Natural killer cell (primary cell): Measurements from ENCODE around the gene SEC31A. TPM values are rescaled to one million over a fixed set of nuclear protein-coding genes. Genes with fewer than 3 reads are reported as not detected.

Experiments
- ATAC-seq, 3 donors: fragments of 150-1000 bp in 2 of 3; fragments of 200-7000 bp in 1 of 3; cut with Tn5 transposase; 1 replicate in 1 of 3; 2 replicates in 2 of 3; pipeline ENCODE4 v1.10.0; 2021; ENCODE audit warnings: mild to moderate bottlenecking in 2 of 3, moderate library complexity in 2 of 3
- DNase-seq, 2 donors: peaks; one replicate each; pipeline versions ENCODE4 v3.0.0 to v3.0.0-alpha.2; 2013 to 2021; ENCODE audit warnings: mixed read lengths in 1 of 2
- H3K27ac ChIP-seq: one replicate; pipeline ENCODE4 v1.5.1; 2013; ENCODE audit warnings: mild to moderate bottlenecking, low read length
- H3K27me3 ChIP-seq: one replicate; pipeline ENCODE4 v1.6.1; 2013; ENCODE audit warnings: low read length; ENCODE audit not compliant: control insufficient read depth, insufficient read depth
- H3K36me3 ChIP-seq: one replicate; pipeline ENCODE4 v1.6.1; 2013; ENCODE audit warnings: low read length; ENCODE audit not compliant: control insufficient read depth, insufficient read depth
- H3K4me1 ChIP-seq: one replicate; pipeline ENCODE4 v1.6.1; 2013; ENCODE audit warnings: low read length; ENCODE audit not compliant: control insufficient read depth, insufficient read depth
- H3K4me3 ChIP-seq: one replicate; pipeline ENCODE4 v1.5.1; 2013; ENCODE audit warnings: low read length
- H3K9me3 ChIP-seq: one replicate; pipeline ENCODE4 v1.6.1; 2013; ENCODE audit warnings: low read length; ENCODE audit not compliant: control insufficient read depth, insufficient read depth
- H3K27ac Mint-ChIP-seq, 2 donors: one replicate each; pipeline ENCODE4 v1.8.0; 2022; ENCODE audit warnings: mild to moderate bottlenecking in 2 of 2, mixed read lengths in 2 of 2, moderate library complexity in 1 of 2
- H3K27me3 Mint-ChIP-seq, 2 donors: one replicate each; pipeline ENCODE4 v1.8.0; 2022; ENCODE audit warnings: low read depth in 2 of 2, mixed read lengths in 2 of 2
- H3K36me3 Mint-ChIP-seq: one replicate; pipeline ENCODE4 v1.8.0; 2022; ENCODE audit warnings: mixed read lengths
- H3K4me1 Mint-ChIP-seq, 2 donors: one replicate each; pipeline ENCODE4 v1.8.0; 2022; ENCODE audit warnings: mixed read lengths in 2 of 2
- H3K4me3 Mint-ChIP-seq: one replicate; pipeline ENCODE4 v1.8.0; 2022; ENCODE audit warnings: mild to moderate bottlenecking, moderate library complexity, mixed read lengths
- H3K9me3 Mint-ChIP-seq, 2 donors: one replicate each; pipeline ENCODE4 v1.8.0; 2022; ENCODE audit warnings: mixed read lengths in 2 of 2
- WGBS: methylation state at CpG from one replicate; pipeline ENCODE4 v1.1.7; 2013; ENCODE audit warnings: missing lambda C conversion rate; ENCODE audit not compliant: insufficient coverage; 5-methylcytosine and 5-hydroxymethylcytosine counted together
- intact Hi-C: fragments of 100-400 bp; cut with micrococcal nuclease; formaldehyde crosslinking; loops from one replicate; pipeline ENCODE4 v1.14.2; 2022
- total RNA-seq, 4 donors: library from RNA; stranded (reverse); fragments of 120-200 nt in 1 of 4; gene quantifications; one replicate each; pipeline versions ENCODE4 v1.2.3 to v1.2.4, GENCODE V29; 2013 to 2022
- TF ChIP-seq, protein P1 (sequence below): fragments of 200-600 bp; IDR thresholded peaks from one replicate; pipeline ENCODE4 v1.8.0; 2022; ENCODE audit warnings: antibody characterized with exemption

SEC31A gene
- total RNA-seq, 3 donors from 2014 or later (not counting 1 experiment from before 2014, with no cell fraction given): 176 to 183 (median 177) TPM

DNA sequence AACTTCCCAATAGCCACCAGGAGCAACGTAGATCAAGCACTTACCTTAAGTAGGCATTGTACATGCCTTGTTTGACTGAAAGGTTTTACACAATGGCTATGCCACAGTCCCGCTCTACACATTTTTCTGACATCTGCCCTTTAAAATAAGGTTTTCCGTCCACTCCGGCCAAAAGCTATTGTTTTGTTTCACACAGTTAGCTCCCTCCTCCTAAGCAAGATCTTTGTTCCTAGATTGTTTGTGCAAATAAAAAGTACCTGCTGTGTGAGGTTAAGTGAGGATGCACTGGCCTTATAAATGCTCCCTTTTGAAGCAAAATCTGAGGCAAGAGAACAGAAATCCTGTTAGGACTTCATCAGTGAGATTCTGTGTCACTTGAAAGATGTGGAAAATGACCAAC, 104.1 kb downstream of the SEC31A start:
- WGBS: 93% methylated on average over 4 of the region's 4 CpGs
- no peaks in the 10 kb centered on the region for H3K4me1 ChIP-seq
- no peaks in the 10 kb centered on the region for H3K27me3 ChIP-seq
- DNase-seq (no peak), ATAC-seq (no peak)
- no peak overlapping the region for H3K4me3 ChIP-seq
- TF ChIP-seq, protein P1, sequence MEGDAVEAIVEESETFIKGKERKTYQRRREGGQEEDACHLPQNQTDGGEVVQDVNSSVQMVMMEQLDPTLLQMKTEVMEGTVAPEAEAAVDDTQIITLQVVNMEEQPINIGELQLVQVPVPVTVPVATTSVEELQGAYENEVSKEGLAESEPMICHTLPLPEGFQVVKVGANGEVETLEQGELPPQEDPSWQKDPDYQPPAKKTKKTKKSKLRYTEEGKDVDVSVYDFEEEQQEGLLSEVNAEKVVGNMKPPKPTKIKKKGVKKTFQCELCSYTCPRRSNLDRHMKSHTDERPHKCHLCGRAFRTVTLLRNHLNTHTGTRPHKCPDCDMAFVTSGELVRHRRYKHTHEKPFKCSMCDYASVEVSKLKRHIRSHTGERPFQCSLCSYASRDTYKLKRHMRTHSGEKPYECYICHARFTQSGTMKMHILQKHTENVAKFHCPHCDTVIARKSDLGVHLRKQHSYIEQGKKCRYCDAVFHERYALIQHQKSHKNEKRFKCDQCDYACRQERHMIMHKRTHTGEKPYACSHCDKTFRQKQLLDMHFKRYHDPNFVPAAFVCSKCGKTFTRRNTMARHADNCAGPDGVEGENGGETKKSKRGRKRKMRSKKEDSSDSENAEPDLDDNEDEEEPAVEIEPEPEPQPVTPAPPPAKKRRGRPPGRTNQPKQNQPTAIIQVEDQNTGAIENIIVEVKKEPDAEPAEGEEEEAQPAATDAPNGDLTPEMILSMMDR: no peak
- intact Hi-C loops: no loop called here
- no peak overlapping the region for H3K27ac ChIP-seq
- Mint-ChIP-seq H3K36me3 (no peaks in the 10 kb centered on the region), H3K4me3 (no peak overlapping the region), H3K4me1 (peaks cover 0 to 23% of the 10 kb centered on the region in 2 donors), H3K9me3 (no peaks in the 10 kb centered on the region), H3K27ac (no peak overlapping the region), H3K27me3 (no peaks in the 10 kb centered on the region)
- no peaks in the 10 kb centered on the region for H3K9me3 ChIP-seq
- H3K36me3 ChIP-seq: no peaks in the 10 kb centered on the region

DNA sequence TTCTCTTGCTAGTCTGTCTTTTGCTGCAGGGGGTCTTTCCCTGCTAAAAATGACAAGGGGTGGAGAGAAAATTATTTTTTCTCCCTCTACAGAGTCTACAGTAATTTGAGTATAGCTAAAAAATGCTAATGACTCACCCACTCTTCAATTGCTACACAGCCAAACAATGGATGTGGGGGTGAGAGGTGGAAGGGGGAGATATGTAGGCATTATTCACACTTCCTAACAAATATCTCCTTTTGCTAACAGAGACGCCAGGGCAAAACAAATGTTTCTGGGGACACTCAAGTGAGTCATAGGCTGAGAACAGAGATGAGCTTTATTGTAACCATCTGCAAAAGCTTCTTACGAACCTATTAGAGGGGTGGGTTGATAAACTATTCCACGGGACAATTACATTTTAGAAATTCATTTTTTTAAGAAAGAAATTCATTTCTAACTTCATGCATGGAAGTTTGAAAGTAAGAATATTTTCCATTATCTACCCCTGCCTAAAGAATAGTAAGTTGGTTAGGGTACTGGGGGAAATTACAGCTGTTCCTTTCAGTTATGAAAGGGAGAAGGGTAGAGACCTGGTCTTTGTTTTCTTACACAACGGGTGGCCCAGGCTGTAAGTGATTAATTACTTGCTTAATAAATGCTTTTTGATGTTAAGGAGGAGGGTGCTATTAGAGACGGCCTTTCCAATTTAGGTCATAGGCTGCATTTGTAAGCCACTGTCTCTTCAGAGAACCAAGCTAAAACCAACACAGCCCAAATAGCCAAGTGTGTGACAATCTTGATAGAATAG, 105.1 kb downstream of the SEC31A start:
- Histone ChIP-seq H3K36me3 (no peaks in the 10 kb centered on the region), H3K4me1 (no peaks in the 10 kb centered on the region), H3K27ac (no peak overlapping the region), H3K9me3 (no peaks in the 10 kb centered on the region), H3K27me3 (no peaks in the 10 kb centered on the region), H3K4me3 (no peak overlapping the region)
- H3K27ac Mint-ChIP-seq: no peak overlapping the region
- DNase-seq: no peak
- H3K27me3 Mint-ChIP-seq: no peaks in the 10 kb centered on the region
- H3K4me3 Mint-ChIP-seq: no peak overlapping the region
- TF ChIP-seq, protein P1: no peak
- WGBS: 82% methylated on average over 2 of the region's 5 CpGs
- ATAC-seq: no peak
- intact Hi-C loops: no loop called here
- no peaks in the 10 kb centered on the region for H3K36me3 Mint-ChIP-seq
- H3K9me3 Mint-ChIP-seq: no peaks in the 10 kb centered on the region
- H3K4me1 Mint-ChIP-seq: peaks cover under 1 to 28% of the 10 kb centered on the region in 2 donors

DNA sequence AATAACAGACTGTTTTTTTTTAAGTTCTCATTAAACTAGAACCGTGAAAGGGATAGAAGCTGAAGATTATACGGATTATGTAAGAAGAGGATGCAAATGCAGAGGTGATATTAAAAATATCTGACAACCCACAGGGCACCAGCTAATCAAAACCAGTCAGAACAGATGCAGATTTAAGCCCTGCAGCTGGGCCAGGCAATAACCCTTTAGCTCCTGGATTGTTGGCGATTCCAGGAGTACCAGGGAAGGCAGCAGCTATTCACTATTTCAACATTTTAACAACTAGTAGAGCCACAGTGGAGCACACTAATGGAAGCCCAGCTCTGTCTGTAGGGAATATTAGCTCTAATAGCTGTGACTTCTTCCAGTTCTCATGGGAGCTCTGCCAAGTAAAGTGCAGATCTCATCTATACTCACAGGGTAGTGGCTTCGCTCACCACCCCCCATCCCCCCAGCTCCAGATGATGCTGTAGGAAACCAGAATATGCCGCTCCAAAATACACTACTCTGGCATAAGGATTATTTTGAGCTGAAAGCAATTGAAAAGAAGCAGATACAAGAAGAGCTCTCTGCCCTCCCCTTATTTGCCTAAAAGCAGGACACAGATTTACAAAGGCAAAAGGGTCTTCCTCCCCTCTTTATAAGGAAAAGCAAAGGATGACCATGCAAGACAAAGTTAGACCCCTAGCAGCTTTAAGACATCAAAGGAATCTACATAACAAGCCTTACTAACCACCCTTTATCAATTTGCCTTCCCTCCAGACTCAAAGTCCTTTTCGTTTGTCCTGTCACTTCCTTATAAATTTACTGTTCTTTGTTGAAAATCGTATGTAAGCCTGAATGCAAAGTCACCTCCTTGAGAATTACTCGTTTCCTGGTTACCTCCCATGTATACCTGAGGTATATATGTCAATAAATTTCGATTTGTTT, 106.0 kb downstream of the SEC31A start:
- 77% methylated on average over 5 of the region's 9 CpGs for WGBS
- H3K27ac Mint-ChIP-seq: no peak overlapping the region
- H3K4me3 Mint-ChIP-seq: no peak overlapping the region
- no peak for ATAC-seq
- H3K27me3 Mint-ChIP-seq: no peaks in the 10 kb centered on the region
- no peaks in the 10 kb centered on the region for H3K9me3 Mint-ChIP-seq
- H3K36me3 Mint-ChIP-seq: no peaks in the 10 kb centered on the region
- H3K36me3 ChIP-seq: no peaks in the 10 kb centered on the region
- no peaks in the 10 kb centered on the region for H3K27me3 ChIP-seq
- intact Hi-C loops: no loop called here
- H3K4me1 Mint-ChIP-seq: peaks cover 8 to 36% of the 10 kb centered on the region in 2 donors
- DNase-seq: no peak
- TF ChIP-seq, protein P1: no peak
- no peak overlapping the region for H3K4me3 ChIP-seq
- H3K4me1 ChIP-seq: no peaks in the 10 kb centered on the region
- no peaks in the 10 kb centered on the region for H3K9me3 ChIP-seq
- H3K27ac ChIP-seq: no peak overlapping the region
